Measurements from ENCODE around the gene ZSWIM3. TPM values are rescaled to one million over a fixed set of nuclear protein-coding genes. Genes with fewer than 3 reads are reported as not detected.

The ZSWIM3 gene
- total RNA-seq, 1 experiment from 2014 or later, result 6.4 TPM

Other genes with a start within 250 kb of the ZSWIM3 start
- not detected in 2 replicates for gene WFDC10A, start 227.9 kb upstream of the ZSWIM3 start, total RNA-seq (2022)
- not detected in 2 replicates for gene WFDC9, start 226.3 kb upstream of the ZSWIM3 start, total RNA-seq (2022)
- gene WFDC11, start 187.4 kb upstream of the ZSWIM3 start, total RNA-seq (2022), result not detected in 2 replicates
- gene WFDC13, start 155.6 kb upstream of the ZSWIM3 start, total RNA-seq (2022), result not detected in 2 replicates
- not detected in 2 replicates for gene WFDC10B, start 152.6 kb upstream of the ZSWIM3 start, total RNA-seq (2022)
- gene SPINT4, start 135.3 kb upstream of the ZSWIM3 start, total RNA-seq (2022), result not detected in 2 replicates
- gene WFDC3, start 65.7 kb upstream of the ZSWIM3 start, total RNA-seq (2022), result 1.1 and 1.7 TPM in 2 replicates
- gene DNTTIP1, start 65.7 kb upstream of the ZSWIM3 start, total RNA-seq (2022), result 89.3 and 105 TPM in 2 replicates
- gene UBE2C, start 45.0 kb upstream of the ZSWIM3 start, total RNA-seq (2022), result 409 and 423 TPM in 2 replicates
- not detected in 2 replicates for gene TNNC2, start 30.3 kb upstream of the ZSWIM3 start, total RNA-seq (2022)
- gene SNX21, start 23.8 kb upstream of the ZSWIM3 start, total RNA-seq (2022), result 14.1 and 15.6 TPM in 2 replicates
- gene ACOT8, start 222 bp upstream of the ZSWIM3 start, total RNA-seq (2022), result 35.1 and 36.2 TPM in 2 replicates
- 24.8 and 27.3 TPM in 2 replicates for gene ZSWIM1, start 23.6 kb downstream of the ZSWIM3 start, total RNA-seq (2022)
- gene SPATA25, start 30.0 kb downstream of the ZSWIM3 start, total RNA-seq (2022), result 6.7 and 7.3 TPM in 2 replicates
- gene NEURL2, start 33.6 kb downstream of the ZSWIM3 start, total RNA-seq (2022), result 12.6 TPM in 2 replicates
- 282 and 294 TPM in 2 replicates for gene CTSA, start 33.7 kb downstream of the ZSWIM3 start, total RNA-seq (2022)
- gene PLTP, start 54.5 kb downstream of the ZSWIM3 start, total RNA-seq (2022), result 39.6 and 42.6 TPM in 2 replicates
- 66.5 and 75.9 TPM in 2 replicates for gene PCIF1, start 77.1 kb downstream of the ZSWIM3 start, total RNA-seq (2022)
- 35.1 and 38.1 TPM in 2 replicates for gene ZNF335, start 114.6 kb downstream of the ZSWIM3 start, total RNA-seq (2022)
- gene MMP9, start 151.3 kb downstream of the ZSWIM3 start, total RNA-seq (2022), result 0.16 TPM in 1 of 2 replicates, not detected in the other
- 0.56 and 1.9 TPM in 2 replicates for gene SLC12A5, start 171.6 kb downstream of the ZSWIM3 start, total RNA-seq (2022)
- 52.5 and 53.3 TPM in 2 replicates for gene NCOA5, start 232.3 kb downstream of the ZSWIM3 start, total RNA-seq (2022)